Lung (tissue), 12 donors: ENCODE results near the gene TMEM109. TPM values are rescaled to one million over a fixed set of nuclear protein-coding genes. Genes with fewer than 3 reads are reported as not detected.

Experiments
- ATAC-seq: fragments of 200-7000 bp; cut with Tn5 transposase; one replicate; pipeline ENCODE4 v1.9.1; 2020; ENCODE audit warnings: moderate number of reproducible peaks; ENCODE audit not compliant: insufficient read depth, low FRiP score
- DNase-seq, 3 donors: peaks; one replicate each; pipeline ENCODE4 v3.0.0-alpha.2; 2013 to 2017
- H3K27ac ChIP-seq, 2 donors: one replicate each; pipeline ENCODE4 v1.5.1; 2013; ENCODE audit warnings: mild to moderate bottlenecking in 2 of 2, moderate library complexity in 2 of 2, control low read depth in 1 of 2, inconsistent platforms in 1 of 2, low read depth in 1 of 2, low read length in 1 of 2
- H3K27me3 ChIP-seq, 3 donors: one replicate each; pipeline ENCODE4 v1.5.1; 2013; ENCODE audit warnings: low read length in 2 of 3; ENCODE audit not compliant: control insufficient read depth in 3 of 3, insufficient read depth in 3 of 3
- H3K36me3 ChIP-seq, 4 donors: one replicate each; pipeline ENCODE4 v1.5.1; 2013; ENCODE audit warnings: low read length in 4 of 4, mild to moderate bottlenecking in 1 of 4, moderate library complexity in 1 of 4; ENCODE audit not compliant: control insufficient read depth in 4 of 4, insufficient read depth in 4 of 4
- H3K4me1 ChIP-seq, 5 donors: one replicate each; pipeline ENCODE4 v1.5.1; 2013; ENCODE audit warnings: low read length in 5 of 5, mild to moderate bottlenecking in 2 of 5, moderate library complexity in 1 of 5; ENCODE audit not compliant: control insufficient read depth in 5 of 5, insufficient read depth in 5 of 5
- H3K4me3 ChIP-seq: one replicate; pipeline ENCODE4 v1.5.1; 2013; ENCODE audit warnings: mild to moderate bottlenecking, control low read depth, moderate library complexity
- H3K9ac ChIP-seq, 2 donors: one replicate each; pipeline ENCODE4 v1.5.1; 2013; ENCODE audit warnings: low read length in 2 of 2, control low read depth in 1 of 2; ENCODE audit not compliant: insufficient read depth in 1 of 2
- H3K9me3 ChIP-seq, 4 donors: one replicate each; pipeline ENCODE4 v1.5.1; 2013; ENCODE audit warnings: low read length in 3 of 4, mild to moderate bottlenecking in 1 of 4, moderate library complexity in 1 of 4; ENCODE audit not compliant: control insufficient read depth in 4 of 4, insufficient read depth in 3 of 4
- CTCF ChIP-seq: IDR thresholded peaks from 2 replicates; pipeline ENCODE4 v1.5.1; 2012; ENCODE audit warnings: mild to moderate bottlenecking; ENCODE audit errors: control extremely low read depth, extremely low read depth
- WGBS, 2 donors: extraction: QIAGEN DNeasy Blood & Tissue Kit; methylation state at CpG; one replicate each; pipeline ENCODE4 v1.1.7; 2013; 5-methylcytosine and 5-hydroxymethylcytosine counted together
- polyA plus RNA-seq, 2 donors: library from polyadenylated mRNA; stranded (reverse); fragments of 200-250 nt; gene quantifications; one replicate each; pipeline ENCODE4 v1.2.1, GENCODE V29; 2013
- total RNA-seq, 2 donors: library from RNA; depleted of rRNA in 1 of 2; stranded (reverse); fragments of >200 nt in 1 of 2; gene quantifications; one replicate each; pipeline ENCODE4 v1.2.1, GENCODE V29; 2014 to 2021
- donor health status: control.
- donor health status: control.
- donor health status: Bipolar disorder and iron deficiency.
- donor health status: healthy.
- donor health status: DM: yes; HTN: yes; CAD: no.

The TMEM109 gene
- total and polyA plus RNA-seq, 4 donors, result 69.2 to 128 (median 99.3) TPM

- no peak for TF ChIP-seq CTCF
- Histone ChIP-seq H3K4me1 (peaks cover 0 to 24% (median 6%) of the 10 kb centered on the region in 5 donors), H3K27me3 (no peaks in the 10 kb centered on the region), H3K4me3 (no peak overlapping the region), H3K36me3 (peaks cover 0 to 38% (median 3%) of the 10 kb centered on the region in 4 donors), H3K27ac (no peak overlapping the region), H3K9ac (no peak overlapping the region), H3K9me3 (no peaks in the 10 kb centered on the region)
- DNase-seq (peak in 2 of 3 donors; percentile 33 to 72), ATAC-seq (no peak)
- 43 to 80% methylated on average over 2 of the region's 2 CpGs for WGBS, 2 donors
Measured at GRCh38 chr11:60939855-60940254, 25.9 kb downstream of the TMEM109 start.

- H3K4me3 ChIP-seq, result no peak overlapping the region
- ATAC-seq (no peak), DNase-seq (no peak)
- H3K9ac ChIP-seq, result no peak overlapping the region
- WGBS, 2 donors, result 80 to 83% methylated on average over 6 of the region's 6 CpGs
- no peak for TF ChIP-seq CTCF
- no peak overlapping the region for H3K27ac ChIP-seq
- no peaks in the 10 kb centered on the region for H3K9me3 ChIP-seq
- H3K4me1 ChIP-seq, result peaks cover 0 to 24% (median 6%) of the 10 kb centered on the region in 5 donors
- peaks cover 0 to 41% (median 7%) of the 10 kb centered on the region in 4 donors for H3K36me3 ChIP-seq
- H3K27me3 ChIP-seq, result no peaks in the 10 kb centered on the region
Measured at GRCh38 chr11:60941371-60942119, 27.6 kb downstream of the TMEM109 start.

- H3K27ac ChIP-seq, result peak overlapping the region in 1 of 2 donors; percentile 18
- peaks cover 0 to 24% (median 6%) of the 10 kb centered on the region in 5 donors for H3K4me1 ChIP-seq
- H3K9me3 ChIP-seq, result no peaks in the 10 kb centered on the region
- H3K27me3 ChIP-seq, result no peaks in the 10 kb centered on the region
- WGBS, 2 donors, result 83 to 96% methylated on average over 4 of the region's 4 CpGs
- peaks cover 0 to 39% (median 7%) of the 10 kb centered on the region in 4 donors for H3K36me3 ChIP-seq
- ATAC-seq, result no peak
- H3K4me3 ChIP-seq, result no peak overlapping the region
- H3K9ac ChIP-seq, result no peak overlapping the region
- DNase-seq, result no peak
- no peak for TF ChIP-seq CTCF
Measured at GRCh38 chr11:60942219-60942618, 28.3 kb downstream of the TMEM109 start.
